Stimulated activated CD8-positive, alpha-beta memory T cell treated with anti-CD3 and anti-CD28 coated beads, Interleukin-15, amount 100 ng/mL, for 4 hours (primary cell): ENCODE measurements around the gene AK4.
"Not testable (repeated sequence)": the region's sequence is repeated elsewhere in the genome, so short reads cannot be mapped to it uniquely, and the experiment has no call there.

ENCODE experiments used
- DNase-seq, 2 donors: peaks; one replicate each; pipeline ENCODE4 v3.0.0-alpha.2; 2020; ENCODE audit warnings: low read depth in 2 of 2

Gene AK4

DNA sequence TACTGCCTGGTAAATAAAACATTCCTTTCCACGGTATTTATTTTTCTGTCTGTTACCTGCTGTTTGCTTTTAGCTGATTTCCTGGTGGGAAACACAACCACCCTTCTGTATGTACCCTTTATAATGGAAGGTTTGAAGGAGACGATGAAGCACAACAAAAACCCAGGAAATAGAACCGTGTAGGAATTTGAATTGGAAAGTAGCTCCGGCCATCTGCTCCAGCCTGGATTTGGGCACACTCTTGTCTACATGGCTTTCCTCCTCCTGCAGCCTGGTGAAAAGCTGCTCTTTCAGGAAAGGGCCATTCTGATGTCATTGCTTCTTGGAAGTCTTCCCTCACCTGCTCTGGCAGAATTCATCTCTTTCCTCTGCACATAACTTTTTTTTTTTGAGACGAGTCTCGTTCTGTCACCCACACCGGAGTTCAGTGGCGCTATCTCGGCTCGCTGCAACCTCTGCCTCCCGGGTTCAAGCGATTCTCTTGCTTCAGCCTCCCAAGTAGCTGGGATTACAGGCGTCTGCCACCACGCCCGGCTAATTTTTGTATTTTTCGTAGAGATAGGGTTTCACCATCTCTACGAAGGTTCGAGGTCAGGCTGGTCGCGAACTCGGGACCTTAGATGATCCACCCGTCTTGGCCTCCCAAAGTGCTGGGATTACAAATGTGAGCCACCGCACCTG lies 2.7 kb downstream of the AK4 start:
- DNase-seq: no peak

- DNase-seq: no peak
Observed at GRCh38 chr1:65151641-65152040, 3.6 kb downstream of the AK4 start.

GRCh38 chr1:65153635-65154034 lies 5.6 kb downstream of the AK4 start:
- DNase-seq: no peak

- no peak for DNase-seq
Observed at GRCh38 chr1:65156910-65157545, 9.0 kb downstream of the AK4 start.

DNA sequence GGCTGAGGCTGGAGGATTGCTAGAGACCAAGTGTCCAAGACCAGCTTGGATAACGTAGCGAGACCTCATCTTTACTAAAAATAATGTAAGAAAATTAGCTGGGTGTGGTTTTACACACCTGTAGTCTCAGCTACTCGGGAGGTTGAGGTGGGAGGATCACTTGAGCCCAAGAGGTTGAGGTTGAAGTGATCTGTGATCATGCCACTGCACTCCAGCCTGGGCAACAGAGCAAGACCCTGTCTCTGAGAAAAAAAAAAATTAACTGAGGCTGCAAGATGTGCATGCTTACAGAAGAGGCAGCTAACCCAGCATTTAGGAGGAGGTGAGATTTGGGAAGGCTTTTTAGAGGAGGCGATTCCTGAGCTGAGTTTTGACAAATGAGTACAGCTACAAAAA lies 9.5 kb downstream of the AK4 start:
- no peak for DNase-seq

DNA sequence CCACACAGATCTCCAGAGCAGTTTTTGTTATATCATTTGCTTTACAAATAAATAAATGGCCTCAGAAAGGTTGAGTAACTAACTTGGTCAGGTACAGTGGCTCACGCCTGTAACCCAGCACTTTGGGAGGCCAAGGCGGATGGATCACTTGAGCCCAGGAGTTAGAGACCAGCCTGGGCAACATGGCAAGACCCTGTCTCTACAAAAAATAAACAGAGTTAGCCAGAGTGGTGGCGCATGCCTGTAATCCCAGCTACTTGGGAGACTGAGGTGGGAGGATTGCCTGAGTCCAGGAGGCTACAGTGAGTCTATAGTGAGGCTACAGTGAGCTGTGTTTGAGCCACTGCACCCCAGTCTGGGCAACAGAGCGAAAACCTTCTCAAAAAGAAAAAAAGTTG lies 11.3 kb downstream of the AK4 start:
- DNase-seq: not testable (repeated sequence)

GRCh38 chr1:65159801-65160523 lies 12.0 kb downstream of the AK4 start:
- DNase-seq: no peak

DNA sequence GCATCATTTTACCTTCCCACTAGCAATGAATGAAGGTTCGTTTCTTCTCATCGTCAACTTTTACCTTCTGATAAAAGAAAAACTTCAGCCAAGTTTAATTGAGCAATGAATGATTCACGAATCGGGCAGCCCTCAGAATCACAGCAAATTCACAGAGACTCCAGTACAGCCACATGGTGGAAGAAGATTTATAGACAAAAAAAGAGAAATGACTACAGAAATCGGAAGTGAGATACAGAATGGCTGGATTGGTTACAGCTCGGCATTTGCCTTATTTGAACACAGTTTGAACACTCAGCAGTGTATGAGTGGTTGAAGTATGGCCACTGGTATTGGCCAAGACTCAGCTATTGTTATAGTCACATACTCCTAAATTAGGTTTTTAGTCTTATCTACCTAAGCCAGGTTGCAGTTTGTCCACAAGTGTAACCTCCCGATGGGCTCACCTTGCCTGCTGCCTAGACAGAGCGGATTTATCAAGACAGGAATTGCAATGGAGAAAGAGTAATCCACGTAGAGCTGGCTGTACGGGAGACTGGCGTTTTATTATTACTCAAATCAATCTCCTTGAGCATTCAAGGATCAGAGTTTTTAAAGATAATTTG lies 15.3 kb downstream of the AK4 start:
- DNase-seq: no peak

DNA sequence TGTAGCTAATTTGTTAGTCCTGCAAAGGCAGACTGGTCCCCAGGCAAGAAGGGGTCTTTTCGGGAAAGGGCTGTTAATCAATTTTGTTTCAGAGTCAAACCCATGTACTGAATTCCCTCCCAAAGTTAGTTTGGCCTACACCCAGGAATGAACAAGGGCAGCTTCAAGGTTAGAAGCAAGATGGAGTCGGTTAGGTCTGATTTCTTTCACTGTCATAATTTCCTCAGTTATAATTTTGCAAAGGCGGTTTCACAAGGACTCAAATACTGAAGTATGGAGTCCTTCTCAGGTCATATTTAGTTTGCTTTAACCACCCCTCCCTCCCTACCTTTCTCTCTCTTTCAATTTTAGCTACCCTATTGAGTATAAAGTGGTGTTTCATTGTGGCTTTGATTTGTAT lies 16.1 kb downstream of the AK4 start:
- not testable (repeated sequence) for DNase-seq

- no peak for DNase-seq
Observed at GRCh38 chr1:65164633-65165032, 16.6 kb downstream of the AK4 start.

DNA sequence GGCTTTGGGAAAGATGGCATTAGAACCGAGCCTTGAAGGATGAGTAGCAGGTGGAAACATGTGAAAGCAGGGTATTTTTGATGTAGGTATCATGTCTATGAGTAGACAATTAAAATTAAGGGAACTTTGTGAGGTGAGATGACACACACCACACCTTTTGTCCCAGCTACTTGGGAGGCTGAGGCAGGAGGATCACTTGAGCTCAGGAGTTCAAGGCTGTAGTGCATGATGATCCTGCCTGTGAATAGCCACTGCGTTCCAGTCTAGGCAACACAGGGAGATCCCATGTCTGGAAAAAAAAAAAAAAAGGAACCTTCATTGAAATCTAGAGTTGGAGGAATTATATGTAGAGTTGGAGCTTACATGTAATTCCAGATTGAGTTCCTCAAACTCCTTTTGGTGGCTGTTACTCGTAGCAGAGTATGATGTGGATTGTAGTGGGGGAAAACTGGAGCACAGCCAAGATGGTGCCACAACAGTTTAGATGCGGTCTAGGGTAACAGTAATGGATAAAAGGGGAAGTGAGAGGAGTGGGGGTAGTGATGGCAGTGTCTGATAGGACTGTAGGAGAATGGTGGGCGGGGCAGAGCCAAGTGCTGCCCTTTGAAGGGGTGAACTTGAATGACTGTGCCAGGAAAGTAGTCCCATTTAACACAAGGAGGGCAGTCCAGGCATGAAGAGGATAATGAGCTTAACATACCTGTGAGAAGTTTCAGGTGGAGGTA lies 17.4 kb downstream of the AK4 start:
- no peak for DNase-seq

DNA sequence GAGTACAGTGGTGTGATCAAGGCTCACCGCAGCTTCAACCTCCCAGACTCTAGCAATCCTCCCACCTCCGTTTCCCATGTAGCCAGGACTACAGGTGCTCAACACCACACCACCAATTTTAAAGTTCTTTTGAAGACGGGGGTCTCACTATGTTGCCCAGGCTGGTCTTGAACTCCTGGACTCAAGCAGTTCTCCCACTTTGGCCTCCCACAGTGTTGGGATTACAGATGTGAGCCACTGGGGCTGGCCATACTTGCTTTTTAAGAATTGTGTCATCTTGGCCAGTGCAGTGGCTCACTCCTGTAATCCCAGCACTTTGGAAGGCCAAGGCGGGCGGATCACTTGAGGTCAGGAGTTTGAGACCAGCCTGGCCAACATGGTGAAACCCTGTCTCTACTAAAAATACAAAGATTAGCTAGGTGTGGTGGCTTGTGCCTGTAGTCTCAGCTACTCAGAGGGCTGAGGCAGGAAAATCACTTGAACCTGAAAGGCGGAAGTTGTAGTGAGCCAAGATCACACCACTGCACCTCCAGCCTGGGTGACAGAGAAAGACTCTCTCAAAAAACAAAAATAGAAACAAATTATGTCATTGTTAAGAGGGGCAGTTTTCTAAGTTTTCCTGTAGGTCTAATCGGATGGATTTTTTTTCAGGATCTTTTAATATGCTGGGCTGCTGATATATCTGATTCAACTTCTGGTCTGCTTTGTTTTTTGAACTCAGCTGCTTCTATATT lies 18.7 kb downstream of the AK4 start:
- DNase-seq: no peak

GRCh38 chr1:65167586-65168242 lies 19.7 kb downstream of the AK4 start:
- no peak for DNase-seq

DNA sequence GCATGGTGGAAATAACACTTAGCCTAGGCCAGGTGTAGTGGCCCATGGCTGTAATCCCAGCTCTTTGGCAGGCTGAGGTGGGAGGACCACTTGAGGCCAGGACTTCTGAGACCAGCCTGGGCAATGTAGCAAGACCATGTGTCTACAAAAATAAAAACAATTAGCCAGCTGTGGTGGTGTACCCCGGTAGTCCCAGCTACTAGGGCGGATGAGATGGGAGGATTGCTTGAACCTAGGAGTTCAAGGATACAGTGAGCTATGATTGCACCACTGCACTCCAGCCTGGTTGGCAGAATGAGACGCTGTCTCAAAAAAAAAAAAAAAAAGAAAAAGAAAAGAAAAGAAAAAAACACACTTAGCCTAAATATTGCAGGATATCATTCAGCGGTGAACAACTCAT lies 20.9 kb downstream of the AK4 start:
- no peak for DNase-seq

DNA sequence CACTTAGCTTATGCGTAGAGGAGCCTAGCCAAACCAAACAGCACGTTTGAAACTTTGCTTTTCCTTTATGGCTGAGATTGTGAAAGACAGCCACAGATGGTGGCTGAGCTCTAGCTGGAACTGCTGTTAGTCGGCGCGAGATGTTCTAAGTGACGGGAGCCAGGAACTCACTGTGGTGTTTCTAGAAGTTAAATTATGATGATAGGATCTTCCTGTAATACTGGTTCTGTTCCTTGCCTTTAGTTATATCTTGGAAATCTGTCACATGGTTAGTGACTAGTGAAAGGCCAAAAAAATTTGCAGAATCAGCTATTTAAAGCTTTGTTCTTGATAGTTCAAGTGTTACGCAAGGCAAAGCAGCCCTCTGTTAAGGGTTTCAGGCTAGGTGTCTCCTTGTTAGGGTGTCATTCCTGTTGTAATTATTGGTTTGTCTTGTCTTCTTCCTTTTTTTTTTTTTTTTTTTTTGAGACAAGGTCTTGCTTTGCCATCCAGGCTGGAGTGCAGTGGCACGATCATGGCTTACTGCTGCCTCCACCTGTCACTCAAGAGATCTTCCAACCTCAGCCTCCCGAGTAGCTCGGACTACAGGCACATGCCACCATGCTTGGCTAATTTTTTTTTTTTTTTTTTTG lies 22.6 kb downstream of the AK4 start:
- no peak for DNase-seq

DNA sequence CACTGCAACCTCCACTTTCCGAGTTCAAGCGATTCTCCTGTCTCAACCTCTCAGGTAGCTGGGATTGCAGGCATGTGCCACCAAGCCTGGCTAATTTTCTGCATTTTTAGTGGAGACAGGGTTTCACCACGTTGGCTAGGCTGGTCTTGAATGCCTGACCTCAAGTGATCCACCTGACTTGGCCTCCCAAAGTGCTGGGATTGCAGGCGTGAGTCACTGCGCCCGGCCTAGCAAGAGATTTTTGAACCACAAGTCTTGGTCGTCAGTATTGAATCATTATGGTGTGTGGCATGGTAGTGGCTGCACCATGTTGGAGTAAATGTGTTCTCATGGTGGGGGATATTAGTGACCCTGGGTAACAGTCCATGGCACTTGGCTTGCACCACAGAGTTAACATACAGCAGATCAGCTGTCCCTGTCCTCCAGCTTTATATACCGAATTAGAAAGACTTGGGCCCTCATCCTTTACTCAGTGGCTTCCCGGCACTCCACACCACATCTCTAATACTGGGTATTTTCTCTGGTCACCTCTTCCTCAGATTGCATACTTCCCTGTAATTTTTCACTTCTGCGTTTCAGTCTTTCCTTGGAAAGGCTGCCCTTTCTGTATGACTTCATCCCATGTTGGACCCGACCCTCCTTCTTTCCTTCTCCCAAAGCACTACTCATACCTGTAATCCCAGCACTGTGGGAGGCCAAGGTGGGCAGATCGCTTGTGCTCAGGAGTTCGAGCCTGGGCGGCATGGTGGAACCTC lies 25.1 kb downstream of the AK4 start:
- no peak for DNase-seq

- no peak for DNase-seq
Observed at GRCh38 chr1:65174585-65174984, 26.6 kb downstream of the AK4 start.

- no peak for DNase-seq
Observed at GRCh38 chr1:65175171-65176055, 27.4 kb downstream of the AK4 start.

- no peak for DNase-seq
Observed at GRCh38 chr1:65176056-65176450, 28.1 kb downstream of the AK4 start.
